ENCODE measurements around the gene CACNA1G.

CACNA1G gene

GRCh38 chr17:50549256-50549941 is 11.1 kb upstream of the CACNA1G start:
- DNase-seq (ENCODE audit: low spot score), result no peak
- no peak for TF ChIP-seq CTCF (IDR thresholded peaks at IDR 0.05; ENCODE audit: extremely low read depth, missing control alignments)

GRCh38 chr17:50549969-50550368 is 10.5 kb upstream of the CACNA1G start:
- TF ChIP-seq CTCF (IDR thresholded peaks at IDR 0.05; ENCODE audit: extremely low read depth, missing control alignments), result no peak
- no peak for DNase-seq (ENCODE audit: low spot score)

GRCh38 chr17:50550661-50551432 is 9.7 kb upstream of the CACNA1G start:
- TF ChIP-seq CTCF (IDR thresholded peaks at IDR 0.05; ENCODE audit: extremely low read depth, missing control alignments), result peak; percentile 35
- DNase-seq (ENCODE audit: low spot score), result no peak

- DNase-seq (ENCODE audit: low spot score), result no peak
- no peak for TF ChIP-seq CTCF (IDR thresholded peaks at IDR 0.05; ENCODE audit: extremely low read depth, missing control alignments)
Observed at GRCh38 chr17:50551433-50551815, 9.1 kb upstream of the CACNA1G start.

GRCh38 chr17:50551884-50552283 is 8.6 kb upstream of the CACNA1G start:
- no peak for TF ChIP-seq CTCF (IDR thresholded peaks at IDR 0.05; ENCODE audit: extremely low read depth, missing control alignments)
- no peak for DNase-seq (ENCODE audit: low spot score)

- no peak for DNase-seq (ENCODE audit: low spot score)
- no peak for TF ChIP-seq CTCF (IDR thresholded peaks at IDR 0.05; ENCODE audit: extremely low read depth, missing control alignments)
Observed at GRCh38 chr17:50554201-50554600, 6.3 kb upstream of the CACNA1G start.

- TF ChIP-seq CTCF (IDR thresholded peaks at IDR 0.05; ENCODE audit: extremely low read depth, missing control alignments), result no peak
- DNase-seq (ENCODE audit: low spot score), result no peak
Observed at GRCh38 chr17:50556803-50557202, 3.7 kb upstream of the CACNA1G start.
